HG03571 (cell line): ENCODE measurements around the gene TPD52L1.

Experiments used
- ATAC-seq: cut with Tn5 transposase; IDR thresholded peaks from one replicate; pipeline ENCODE4 v1.9.1; 2021; ENCODE audit not compliant: unreplicated experiment

Gene TPD52L1

DNA sequence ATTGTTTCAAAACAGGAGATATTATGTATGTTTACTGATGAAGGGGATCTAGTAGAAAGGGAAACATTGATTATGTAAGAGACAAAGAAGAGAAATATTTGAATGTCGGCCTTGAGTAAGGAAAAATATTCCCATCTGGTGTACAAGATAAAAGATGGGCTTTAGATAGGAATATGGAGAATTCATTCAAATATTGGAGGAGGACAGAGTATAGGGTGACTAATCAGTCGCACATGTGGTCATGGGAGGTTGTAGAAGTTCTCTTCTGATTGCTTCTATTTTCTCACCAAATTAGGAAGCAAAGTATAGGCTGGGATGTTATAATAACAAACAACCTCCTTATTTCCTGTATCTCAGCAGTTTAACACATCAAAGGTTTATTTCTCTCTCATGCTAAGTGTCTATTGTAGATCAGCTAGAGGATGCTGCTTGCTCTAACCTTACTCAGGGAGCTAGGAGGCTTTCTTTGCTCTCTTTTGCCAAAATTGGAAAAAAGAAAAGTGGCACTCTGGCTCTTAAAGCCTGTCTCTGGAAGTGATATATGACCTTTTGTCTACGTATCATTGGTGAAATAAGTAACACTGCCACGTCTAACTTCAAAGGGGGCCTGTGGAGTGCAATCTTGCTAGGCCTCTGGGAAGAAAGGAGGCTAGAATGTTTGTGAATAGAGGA is 149.4 kb downstream of the TPD52L1 start:
- no peak for ATAC-seq

DNA sequence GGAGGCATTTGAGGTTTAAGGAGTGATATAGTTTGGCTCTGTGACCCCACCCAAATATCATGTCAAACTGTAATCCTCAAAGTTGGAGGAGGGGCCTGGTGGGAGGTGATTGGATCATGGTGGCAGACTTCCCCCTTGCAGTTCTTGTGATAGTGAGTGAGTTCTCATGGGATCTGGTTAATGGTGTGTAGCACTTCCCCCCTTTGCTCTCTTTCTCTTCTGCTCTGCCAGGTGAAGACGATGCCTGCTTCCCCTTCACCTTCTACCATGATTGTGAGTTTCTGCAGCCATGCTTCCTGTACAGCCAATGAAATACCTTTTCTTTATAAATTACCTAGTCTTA is 149.9 kb downstream of the TPD52L1 start:
- ATAC-seq, result no peak

DNA sequence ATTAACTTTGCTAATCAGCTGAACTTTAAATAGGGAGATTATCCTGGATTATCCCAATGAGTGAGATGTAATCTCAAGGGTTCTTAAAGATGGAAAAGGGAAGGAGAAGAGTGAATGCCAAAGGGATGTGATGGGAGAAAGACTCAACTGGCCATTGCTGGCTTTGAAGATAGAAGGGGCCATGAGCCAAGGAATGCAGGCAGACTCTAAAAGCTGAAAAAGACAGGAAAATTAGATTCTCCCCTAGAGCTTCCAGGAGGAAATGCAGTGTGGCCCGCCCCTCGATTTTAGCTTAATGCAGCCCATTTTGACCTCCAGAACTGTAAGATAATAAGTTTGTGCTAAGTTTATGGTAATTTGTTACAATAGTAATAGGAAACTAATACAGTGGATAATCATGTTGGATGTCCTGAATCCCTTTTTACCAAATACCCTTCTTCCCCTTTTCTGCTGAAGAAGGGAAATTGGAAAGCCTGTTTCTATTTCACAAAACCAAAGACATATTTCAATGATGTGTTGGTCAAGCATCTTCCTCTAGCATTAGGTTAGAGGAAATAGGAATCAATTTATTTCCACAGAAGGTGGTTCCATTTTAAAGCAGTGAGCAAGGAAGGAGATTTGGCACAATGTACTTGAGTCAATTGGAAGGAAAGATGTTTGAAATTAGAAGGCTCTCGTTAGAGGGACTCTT is 151.5 kb downstream of the TPD52L1 start:
- ATAC-seq, result no peak

DNA sequence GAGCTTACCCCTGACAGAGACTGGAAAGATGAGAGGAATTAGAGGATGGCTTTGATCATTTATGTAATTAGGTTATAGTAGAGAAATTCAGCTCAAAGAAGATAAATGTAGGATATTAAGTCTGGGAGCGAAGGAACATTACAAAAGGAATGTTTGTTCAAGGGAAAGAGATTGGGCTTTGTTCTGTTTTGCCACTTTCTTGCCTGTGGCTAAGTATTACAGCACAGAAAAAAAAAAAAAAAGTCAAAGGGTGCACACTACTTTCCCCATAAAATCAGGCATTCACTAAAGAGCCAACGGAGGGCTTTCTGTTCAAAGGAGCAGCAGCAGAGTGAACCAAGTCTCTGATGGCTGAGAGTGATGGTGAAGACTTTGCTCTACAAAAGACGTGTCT is 153.2 kb downstream of the TPD52L1 start:
- ATAC-seq, result no peak

DNA sequence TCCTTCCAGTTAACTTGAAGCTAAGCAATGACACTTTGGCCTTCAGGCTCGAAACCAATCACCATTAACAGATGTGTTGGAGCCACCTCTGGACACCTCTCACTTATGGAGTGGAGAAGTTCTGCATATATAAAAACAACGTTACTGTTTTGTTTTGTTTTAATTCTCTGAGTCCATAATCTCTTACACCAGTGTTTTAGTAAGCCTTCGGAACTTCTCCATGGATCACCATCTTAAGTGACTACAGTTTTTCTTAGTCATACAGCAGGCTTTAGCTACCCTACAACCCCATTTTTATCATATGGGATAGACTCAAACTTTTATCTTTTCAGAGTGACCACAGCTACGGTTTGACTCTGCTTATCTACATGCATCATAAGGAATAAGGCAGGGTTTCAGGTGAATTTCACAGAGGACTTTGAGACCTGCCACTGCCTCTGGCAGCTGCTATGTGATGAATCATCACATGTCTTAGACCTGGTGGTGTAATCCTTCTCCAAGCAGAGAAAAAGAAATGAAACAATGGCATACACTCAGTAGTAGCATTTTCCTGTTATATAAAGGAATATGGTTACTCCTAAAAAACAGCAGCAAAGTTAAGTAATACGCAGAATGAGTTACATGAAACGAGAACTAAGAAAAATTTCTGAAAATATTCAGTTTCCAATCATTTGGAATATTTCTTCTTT is 153.7 kb downstream of the TPD52L1 start:
- no peak for ATAC-seq

DNA sequence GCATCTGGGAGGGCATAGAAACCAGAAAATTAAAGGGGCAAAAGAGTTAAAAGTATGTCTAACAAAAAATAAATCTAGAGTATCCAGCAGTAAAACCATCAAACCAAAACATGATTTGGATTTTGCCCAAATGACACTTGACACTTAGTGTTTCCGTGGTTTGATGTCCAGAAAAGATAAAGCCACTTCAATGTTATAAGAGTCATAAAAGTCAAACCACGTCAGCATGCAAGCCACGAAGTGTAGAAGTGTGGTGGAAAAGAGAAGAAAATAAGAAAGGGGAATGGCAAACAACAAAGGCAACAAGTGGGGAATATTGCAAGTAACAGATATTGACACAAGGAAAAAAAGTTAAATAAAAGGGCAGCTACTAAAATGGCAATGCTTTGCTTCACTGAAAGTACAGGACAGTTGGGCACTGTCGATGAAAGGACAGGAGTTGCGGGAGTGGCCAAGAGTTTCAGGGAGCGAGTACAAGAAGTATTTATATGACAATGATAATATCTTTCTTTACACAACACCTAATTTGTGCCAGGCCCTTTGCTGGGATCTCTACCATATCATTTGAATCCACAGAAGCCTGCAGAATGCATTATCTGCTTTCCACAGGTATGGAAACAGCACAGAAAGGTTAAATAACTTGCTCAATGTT is 154.5 kb downstream of the TPD52L1 start:
- no peak for ATAC-seq

DNA sequence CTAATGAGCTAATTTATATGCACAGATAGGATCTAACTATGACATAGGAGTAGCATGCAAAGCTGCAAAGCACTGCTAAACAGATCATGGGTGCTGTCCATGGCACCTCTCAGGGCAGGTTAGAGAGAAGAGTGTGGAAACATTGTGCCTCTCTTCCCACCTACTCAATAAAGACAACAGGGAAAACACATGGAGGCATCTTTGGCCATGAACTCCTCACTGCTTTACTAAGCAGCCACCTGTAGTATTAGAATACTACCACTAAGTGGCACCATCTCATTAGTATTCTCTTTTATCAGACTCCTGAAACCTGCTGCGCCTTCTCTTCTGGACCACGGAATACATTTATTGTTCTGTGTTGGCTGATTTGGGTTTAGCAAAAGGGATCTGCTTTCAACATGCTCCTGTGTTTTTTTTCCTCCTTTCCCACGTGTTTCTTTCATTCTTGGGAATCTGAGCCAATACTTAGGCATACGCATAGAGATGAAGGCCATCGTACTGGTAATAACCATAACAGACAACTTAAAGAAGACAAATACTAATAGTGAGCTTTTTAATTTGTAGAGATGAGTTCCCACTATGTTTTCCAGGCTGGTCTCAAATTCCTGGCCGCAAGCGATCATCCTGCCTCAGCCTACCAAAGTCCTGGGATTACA is 157.5 kb downstream of the TPD52L1 start:
- ATAC-seq, result peak; percentile 77

DNA sequence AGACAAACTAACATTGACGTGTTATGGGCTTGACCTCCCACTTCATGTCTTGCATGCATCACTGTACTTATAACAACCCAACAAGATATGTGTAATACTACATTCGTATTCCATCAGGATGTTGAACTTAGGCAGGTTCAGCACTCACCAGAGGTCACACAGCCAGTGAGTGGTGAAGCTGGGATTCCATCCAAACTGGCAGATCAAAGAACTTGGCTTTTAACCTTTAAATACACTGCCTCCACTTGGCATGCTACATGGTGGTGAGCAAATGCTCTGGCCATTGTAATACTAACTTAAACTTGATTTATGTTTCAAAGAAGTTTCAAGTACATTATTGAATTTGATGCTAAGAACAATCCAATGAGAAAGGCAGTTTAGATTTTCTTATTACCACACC is 158.9 kb downstream of the TPD52L1 start:
- ATAC-seq, result no peak

DNA sequence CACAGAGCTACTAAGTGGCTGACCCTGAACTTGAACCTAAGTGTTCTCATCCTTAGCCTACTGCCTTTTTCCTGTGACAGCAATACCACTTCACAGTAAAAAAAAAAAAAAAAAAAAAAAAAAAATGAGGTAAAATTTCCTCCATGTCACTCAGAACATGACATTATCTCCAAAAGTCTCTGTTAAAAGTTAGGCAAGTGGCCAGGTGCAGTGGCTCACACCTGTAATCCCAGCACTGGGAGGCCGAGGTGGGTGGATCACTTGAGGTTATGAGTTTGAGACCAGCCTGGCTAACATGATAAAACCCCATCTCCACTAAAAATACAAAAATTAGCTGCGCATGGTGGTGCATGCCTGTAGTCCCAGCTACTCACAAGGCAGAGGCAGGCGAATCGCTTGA is 159.4 kb downstream of the TPD52L1 start:
- ATAC-seq, result no peak
